GM12874 (cell line): Measurements from ENCODE around the gene SLC26A2.

Source experiments
- CTCF ChIP-seq: IDR thresholded peaks from 2 replicates; pipeline ENCODE4 v1.5.1; 2011; ENCODE audit warnings: low read depth, mild to moderate bottlenecking, control low read depth, low read length, moderate library complexity; ENCODE audit not compliant: insufficient read depth

The SLC26A2 gene

GRCh38 chr5:149996205-149996890 lies 35.8 kb downstream of the SLC26A2 start:
- TF ChIP-seq CTCF: no peak

- no peak for TF ChIP-seq CTCF
Observed at GRCh38 chr5:149998281-149998680, 37.7 kb downstream of the SLC26A2 start.

GRCh38 chr5:149999359-149999758 lies 38.8 kb downstream of the SLC26A2 start:
- TF ChIP-seq CTCF: no peak

GRCh38 chr5:149999866-150000255 lies 39.3 kb downstream of the SLC26A2 start:
- TF ChIP-seq CTCF: no peak

GRCh38 chr5:150000256-150000989 lies 39.9 kb downstream of the SLC26A2 start, which contains the start of the genes HMGXB3 and TIGD6:
TSS of gene HMGXB3 (plus strand) at chr5:150000739. CDS start at chr5:150004853, 4,114 bp downstream.
TSS of gene TIGD6 (minus strand) at chr5:150000654. CDS start at chr5:149996348, 4,306 bp downstream.
- TF ChIP-seq CTCF: no peak

- no peak for TF ChIP-seq CTCF
Observed at GRCh38 chr5:150000990-150001659, 40.6 kb downstream of the SLC26A2 start.
